H1 (cell line): ENCODE measurements around the gene S100A4. TPM values are rescaled to one million over a fixed set of nuclear protein-coding genes. Genes with fewer than 3 reads are reported as not detected.

ENCODE experiments used
- ATF2 ChIP-seq: IDR thresholded peaks from 2 replicates; pipeline ENCODE4 v1.6.1; 2012; ENCODE audit warnings: low read length, inconsistent platforms
- BACH1 ChIP-seq: IDR thresholded peaks from 2 replicates; pipeline ENCODE4 v1.6.1; 2012; ENCODE audit warnings: low read length, improper control_type of control experiment
- CHD7 ChIP-seq: fragments of 300-600 bp; sonication (generic); IDR thresholded peaks from 2 replicates; pipeline ENCODE4 v1.7.1; 2012; ENCODE audit warnings: low read length, moderate library complexity, mild to moderate bottlenecking, inconsistent platforms; ENCODE audit not compliant: insufficient replicate concordance
- CTCF ChIP-seq, 3 experiments: IDR thresholded peaks; 1 replicate in 2 of 3; 2 replicates in 1 of 3; pipeline versions ENCODE4 v1.5.1 to v1.6.1; 2011; ENCODE audit warnings: low read length in 3 of 3, mild to moderate bottlenecking in 3 of 3, inconsistent platforms in 2 of 3, low read depth in 1 of 3, moderate library complexity in 1 of 3; ENCODE audit not compliant: insufficient read depth in 1 of 3; ENCODE audit errors: control extremely low read depth in 1 of 3
- HDAC6 ChIP-seq: IDR thresholded peaks from one replicate; pipeline ENCODE4 v1.7.1; 2012; ENCODE audit warnings: low read depth, mild to moderate bottlenecking, inconsistent platforms, low read length, moderate library complexity
- TAF1 ChIP-seq: IDR thresholded peaks from 2 replicates; pipeline ENCODE4 v1.6.1; 2011; ENCODE audit warnings: mild to moderate bottlenecking, low read depth, low read length
- polyA plus RNA-seq, 7 experiments: library from polyadenylated mRNA; depleted of rRNA in 3 of 7; stranded (reverse) in 5 of 7; unstranded in 2 of 7; fragments of >200 nt in 5 of 7; fragments of 200-250 nt in 2 of 7; gene quantifications; 1 replicate in 5 of 7; 2 replicates in 1 of 7; 4 replicates in 1 of 7; pipeline versions ENCODE4 v1.2.1 to v1.2.3, GENCODE V29; 2011 to 2013; ENCODE audit warnings: missing spikeins in 2 of 7, mixed read lengths in 2 of 7
- total RNA-seq: library from RNA; stranded (reverse); fragmentation: NEBNext Ultra II Directional; extraction: Animal tissue kit (Norgen Biotek cat#: 25700); gene quantifications from 2 replicates; pipeline ENCODE4 v1.2.1, GENCODE V29; 2021

Gene S100A4
- total and polyA plus RNA-seq, 2 of the 8 experiments (the other 6 are each of a cell fraction or from before 2014, with no cell fraction given): 36.3 to 85.4 TPM

- TF ChIP-seq CHD7 (no peak), ATF2 (no peak), HDAC6 (no peak), TAF1 (no peak), CTCF (IDR thresholded peaks at IDR 0.05; ENCODE audit: control extremely low read depth in 1 of 3, insufficient read depth in 1 of 3, low read depth in 1 of 3, low read length in 3 of 3) (no peak), BACH1 (no peak)
Measured at GRCh38 chr1:153542956-153543711, 2.5 kb downstream of the S100A4 start (continued).
